Transverse colon (tissue), 4 donors: ENCODE measurements around the gene XRCC4. TPM values are rescaled to one million over a fixed set of nuclear protein-coding genes. Genes with fewer than 3 reads are reported as not detected.

ENCODE experiments used
- DNase-seq: peaks from one replicate; pipeline ENCODE4 v3.0.0-alpha.2; 2019
- H3K27ac ChIP-seq, 4 donors: fragments of 200-600 bp; sonication (generic); 2 replicates each; pipeline ENCODE4 v1.5.1; 2016 to 2018; ENCODE audit warnings: inconsistent platforms in 4 of 4
- H3K27me3 ChIP-seq: fragments of 200-600 bp; sonication (generic); 2 replicates; pipeline ENCODE4 v1.5.1; 2017; ENCODE audit warnings: inconsistent platforms
- H3K36me3 ChIP-seq, 4 donors: fragments of 200-600 bp; sonication (generic); 2 replicates each; pipeline ENCODE4 v1.5.1; 2017 to 2019; ENCODE audit warnings: inconsistent platforms in 4 of 4
- H3K4me1 ChIP-seq, 4 donors: fragments of 200-600 bp; sonication (generic); 2 replicates each; pipeline ENCODE4 v1.5.1; 2017 to 2020; ENCODE audit warnings: inconsistent platforms in 4 of 4
- H3K4me3 ChIP-seq, 4 donors: fragments of 200-600 bp; sonication (generic); 1 replicate in 1 of 4; 2 replicates in 3 of 4; pipeline versions ENCODE4 v1.5.1 to v1.6.1; 2017 to 2019; ENCODE audit warnings: inconsistent platforms in 4 of 4
- H3K9me3 ChIP-seq, 2 donors: fragments of 200-600 bp; sonication (generic); 2 replicates each; pipeline ENCODE4 v1.5.1; 2017 to 2019; ENCODE audit warnings: inconsistent platforms in 2 of 2
- CTCF ChIP-seq, 5 experiments: fragments of 200-600 bp in 3 of 5; fragments of 450-650 bp in 2 of 5; sonication (generic) in 3 of 5; IDR thresholded peaks; 1 replicate in 2 of 5; 2 replicates in 3 of 5; pipeline ENCODE4 v1.5.1; 2016 to 2017; ENCODE audit warnings: antibody characterized with exemption in 5 of 5, inconsistent platforms in 3 of 5, mild to moderate bottlenecking in 2 of 5, moderate library complexity in 1 of 5
- EP300 ChIP-seq: sonication (generic); formaldehyde crosslinking; IDR thresholded peaks from one replicate; pipeline ENCODE4 v1.6.1; 2017; ENCODE audit warnings: antibody characterized with exemption, low read depth
- POLR2A ChIP-seq: fragments of 450-650 bp; IDR thresholded peaks from one replicate; pipeline ENCODE4 v1.6.1; 2016; ENCODE audit warnings: antibody characterized with exemption, mild to moderate bottlenecking, moderate library complexity
- POLR2AphosphoS5 ChIP-seq, 3 donors: sonication (generic); formaldehyde crosslinking; IDR thresholded peaks; one replicate each; pipeline ENCODE4 v1.6.1; 2016; ENCODE audit warnings: antibody characterized with exemption in 3 of 3
- WGBS, 2 donors: methylation state at CpG; one replicate each; pipeline ENCODE4 v1.1.5; 2018; ENCODE audit warnings: low coverage in 1 of 2; 5-methylcytosine and 5-hydroxymethylcytosine counted together
- in situ Hi-C, 4 donors: fragments of 200-750 bp; cut with MboI; loops; one replicate each; pipeline versions ENCODE4 v1.15.0 to v1.15.1; 2017; ENCODE audit warnings: low sequenced_read_pairs in 3 of 4, low pct_ligation_motif_present in 1 of 4, low pct_unique_long_range_greater_than_20kb in 1 of 4
- intact Hi-C: fragments of 100-400 bp; cut with DNase I; formaldehyde crosslinking; loops from one replicate; pipeline ENCODE4 v1.15.1; 2023; ENCODE audit warnings: low total_unique reads
- total RNA-seq, 4 donors: library from RNA; depleted of rRNA; stranded (reverse); fragments of >200 nt; gene quantifications; one replicate each; pipeline ENCODE4 v1.1.0, GENCODE V29; 2016

The XRCC4 gene
- total RNA-seq, 4 donors from 2014 or later, result 0.60 to 8.1 (median 7.3) TPM; not detected in 1

- Histone ChIP-seq H3K9me3 (no peaks in the 10 kb centered on the region), H3K4me1 (no peaks in the 10 kb centered on the region), H3K27ac (no peak overlapping the region), H3K4me3 (no peak overlapping the region), H3K36me3 (no peaks in the 10 kb centered on the region), H3K27me3 (no peaks in the 10 kb centered on the region)
- DNase-seq, result no peak
- WGBS, 2 donors, result 91 to 100% methylated on average over 1 of the region's 1 CpG
- intact Hi-C loops (no loop called here), in situ Hi-C loops (no loop called here)
- TF ChIP-seq EP300, result no peak
These were observed 193.0 kb downstream of the XRCC4 start for GRCh38 chr5:83270311-83270710.

- in situ Hi-C loops, result no loop called here
- H3K4me1 ChIP-seq, result no peaks in the 10 kb centered on the region
- TF ChIP-seq CTCF (IDR thresholded peaks at IDR 0.05) (no peak), POLR2AphosphoS5 (IDR thresholded peaks at IDR 0.05) (no peak), EP300 (no peak), POLR2A (no peak)
These were observed 199.8 kb downstream of the XRCC4 start for GRCh38 chr5:83277154-83277553.

GRCh38 chr5:83277953-83278352, 200.6 kb downstream of the XRCC4 start:
- Histone ChIP-seq H3K9me3 (no peaks in the 10 kb centered on the region), H3K27ac (no peak overlapping the region), H3K27me3 (no peaks in the 10 kb centered on the region), H3K4me1 (no peaks in the 10 kb centered on the region), H3K4me3 (no peak overlapping the region), H3K36me3 (no peaks in the 10 kb centered on the region)
- in situ Hi-C loops, result no loop called here
- DNase-seq, result no peak
- intact Hi-C loops, result no loop called here
- no peak for TF ChIP-seq CTCF (IDR thresholded peaks at IDR 0.05)
- no peak for TF ChIP-seq POLR2A
- TF ChIP-seq POLR2AphosphoS5 (IDR thresholded peaks at IDR 0.05), result no peak
- TF ChIP-seq EP300, result no peak
- WGBS, 2 donors, result 84 to 85% methylated on average over 2 of the region's 2 CpGs

More at GRCh38 chr5:83277154-83277553, 199.8 kb downstream of the XRCC4 start:
- no peaks in the 10 kb centered on the region for H3K36me3 ChIP-seq
- DNase-seq, result no peak
- intact Hi-C loops, result no loop called here
- no peaks in the 10 kb centered on the region for H3K27me3 ChIP-seq
- H3K4me3 ChIP-seq, result no peak overlapping the region
- WGBS, 2 donors, result 75 to 86% methylated on average over 1 to 4 of the region's 4 CpGs
- H3K9me3 ChIP-seq, result no peaks in the 10 kb centered on the region
- no peak overlapping the region for H3K27ac ChIP-seq

GRCh38 chr5:83281176-83281575, 203.8 kb downstream of the XRCC4 start:
- intact Hi-C loops, result no loop called here
- Histone ChIP-seq H3K9me3 (no peaks in the 10 kb centered on the region), H3K27me3 (no peaks in the 10 kb centered on the region), H3K4me3 (no peak overlapping the region), H3K27ac (no peak overlapping the region), H3K4me1 (no peaks in the 10 kb centered on the region), H3K36me3 (no peaks in the 10 kb centered on the region)
- WGBS, 2 donors, result 77 to 80% methylated on average over 2 of the region's 2 CpGs
- no peak for DNase-seq
- TF ChIP-seq EP300, result no peak
- TF ChIP-seq POLR2AphosphoS5 (IDR thresholded peaks at IDR 0.05), result no peak
- no peak for TF ChIP-seq CTCF (IDR thresholded peaks at IDR 0.05)
- no peak for TF ChIP-seq POLR2A
- in situ Hi-C loops, result no loop called here

- no peaks in the 10 kb centered on the region for H3K36me3 ChIP-seq
- in situ Hi-C loops (no loop called here), intact Hi-C loops (no loop called here)
- no peaks in the 10 kb centered on the region for H3K4me1 ChIP-seq
- no peaks in the 10 kb centered on the region for H3K9me3 ChIP-seq
- no peak for DNase-seq
- no peak overlapping the region for H3K4me3 ChIP-seq
- TF ChIP-seq POLR2A (no peak), CTCF (IDR thresholded peaks at IDR 0.05) (no peak), POLR2AphosphoS5 (IDR thresholded peaks at IDR 0.05) (no peak), EP300 (no peak)
- no peak overlapping the region for H3K27ac ChIP-seq
- H3K27me3 ChIP-seq, result no peaks in the 10 kb centered on the region
These were observed 204.3 kb downstream of the XRCC4 start for GRCh38 chr5:83281658-83282057.
